GM18868 (cell line): ENCODE measurements around the gene LCOR.
"Not testable (repeated sequence)": the region's sequence is repeated elsewhere in the genome, so short reads cannot be mapped to it uniquely, and the experiment has no call there.

ENCODE experiments used
- ATAC-seq: cut with Tn5 transposase; IDR thresholded peaks from one replicate; pipeline ENCODE4 v1.9.1; 2021; ENCODE audit warnings: mild to moderate bottlenecking, moderate library complexity; ENCODE audit not compliant: unreplicated experiment

LCOR gene

GRCh38 chr10:96924861-96925260 is 92.8 kb downstream of the LCOR start:
- ATAC-seq: no peak

- ATAC-seq: no peak
Measured at GRCh38 chr10:96930469-96930868, 98.4 kb downstream of the LCOR start.

DNA sequence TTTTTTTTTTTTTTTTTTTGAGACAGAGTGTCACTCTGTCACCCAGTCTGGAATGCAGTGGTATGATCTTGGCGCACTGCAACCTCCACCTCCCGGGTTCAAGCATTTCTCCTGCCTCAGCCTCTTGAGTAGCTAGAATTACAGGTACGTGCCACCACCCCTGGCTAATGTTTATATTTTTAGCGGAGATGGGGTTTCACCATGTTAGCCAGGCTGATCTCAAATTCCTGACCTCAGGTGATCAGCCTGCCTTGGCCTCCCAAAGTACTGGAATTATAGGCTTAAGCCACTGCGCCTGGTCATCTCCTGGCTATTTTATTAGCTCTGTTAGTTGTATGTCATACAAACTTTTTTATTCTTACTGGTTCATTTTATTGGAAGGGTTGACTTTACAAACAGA is 103.0 kb downstream of the LCOR start:
- no peak for ATAC-seq

GRCh38 chr10:96935810-96936209 is 103.7 kb downstream of the LCOR start:
- ATAC-seq: no peak

- not testable (repeated sequence) for ATAC-seq
Measured at GRCh38 chr10:96943161-96943560, 111.1 kb downstream of the LCOR start.

DNA sequence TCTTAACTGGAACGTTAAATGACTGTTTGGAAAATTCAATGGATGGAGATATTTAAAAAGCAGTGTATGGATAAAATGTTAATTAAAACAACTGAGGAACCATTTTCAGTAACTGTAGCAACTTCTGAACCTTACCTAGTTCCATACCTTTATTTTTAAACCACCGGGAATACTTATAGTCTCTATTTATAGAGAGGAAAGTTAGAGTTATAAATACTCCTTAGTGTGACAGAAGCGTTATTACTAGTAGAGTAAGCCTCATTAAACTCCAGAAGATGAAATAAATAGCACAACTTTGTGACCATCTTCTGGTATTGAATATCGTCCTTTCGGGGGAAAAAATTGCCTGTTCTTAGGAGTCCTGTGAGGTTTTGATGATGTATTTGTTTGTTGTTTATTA is 114.9 kb downstream of the LCOR start:
- ATAC-seq: no peak

GRCh38 chr10:96949039-96949683 is 117.1 kb downstream of the LCOR start:
- ATAC-seq: no peak

DNA sequence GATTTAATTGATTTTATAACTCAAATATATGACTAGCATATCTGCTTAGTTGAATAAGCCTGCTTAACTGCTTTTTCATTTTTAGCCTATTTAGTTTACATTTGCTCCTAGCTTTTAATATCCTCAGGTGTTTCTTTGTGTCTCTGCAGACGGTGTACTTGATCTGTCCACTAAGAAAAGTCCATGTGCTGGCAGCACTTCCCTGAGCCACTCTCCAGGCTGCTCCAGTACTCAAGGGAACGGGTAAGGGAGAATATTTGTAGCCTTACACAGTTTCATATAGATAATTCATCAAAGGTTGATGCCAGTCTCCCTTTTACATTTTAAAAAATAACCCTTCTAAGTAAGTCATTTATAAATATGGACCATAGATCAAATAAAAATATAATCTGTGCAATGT is 119.9 kb downstream of the LCOR start:
- ATAC-seq: no peak

DNA sequence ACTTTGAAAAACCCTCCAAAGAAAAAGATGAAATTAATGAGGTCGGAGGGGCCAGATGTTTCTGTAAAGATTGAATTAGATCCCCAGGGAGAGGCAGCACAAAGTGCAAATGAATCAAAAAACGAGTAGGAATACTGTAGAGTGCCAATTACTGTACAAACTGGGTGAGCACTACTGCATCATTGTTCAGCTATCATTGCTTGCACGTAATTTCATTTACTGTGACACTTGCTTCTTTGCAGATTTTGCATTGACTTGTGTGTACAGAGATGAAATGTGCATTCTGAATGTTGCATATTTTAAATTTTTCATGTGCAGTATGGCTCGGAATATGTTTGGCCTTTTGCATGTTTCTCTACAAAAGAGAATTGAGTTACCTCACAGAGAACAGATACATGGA is 123.7 kb downstream of the LCOR start:
- ATAC-seq: no peak

- ATAC-seq: no peak
Measured at GRCh38 chr10:96958071-96958470, 126.0 kb downstream of the LCOR start.

GRCh38 chr10:96959733-96960132 is 127.6 kb downstream of the LCOR start:
- no peak for ATAC-seq

DNA sequence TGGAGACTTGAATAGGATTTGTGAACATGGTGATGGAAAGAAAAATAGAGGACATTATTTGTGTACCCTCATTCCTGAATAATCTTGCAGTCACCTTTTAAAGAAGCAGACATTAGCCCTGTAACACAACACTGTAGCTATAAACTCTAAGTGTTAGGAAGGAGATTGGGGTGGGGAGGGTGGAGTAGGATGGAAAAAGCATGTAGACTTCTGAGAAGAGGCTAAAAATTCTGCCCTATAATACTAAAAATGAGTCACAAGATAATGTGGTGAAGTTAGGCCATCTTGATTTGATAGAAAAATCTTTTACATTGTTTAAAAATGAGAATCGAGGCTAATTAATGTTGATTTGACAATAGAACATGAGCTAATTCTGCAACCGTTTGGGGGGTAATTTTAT is 128.8 kb downstream of the LCOR start:
- ATAC-seq: no peak

- ATAC-seq: no peak
Measured at GRCh38 chr10:96964131-96964530, 132.0 kb downstream of the LCOR start.

GRCh38 chr10:96967847-96968246 is 135.7 kb downstream of the LCOR start:
- ATAC-seq: no peak

GRCh38 chr10:96968682-96969423 is 136.8 kb downstream of the LCOR start:
- no peak for ATAC-seq

GRCh38 chr10:96971324-96971723 is 139.2 kb downstream of the LCOR start:
- ATAC-seq: no peak

DNA sequence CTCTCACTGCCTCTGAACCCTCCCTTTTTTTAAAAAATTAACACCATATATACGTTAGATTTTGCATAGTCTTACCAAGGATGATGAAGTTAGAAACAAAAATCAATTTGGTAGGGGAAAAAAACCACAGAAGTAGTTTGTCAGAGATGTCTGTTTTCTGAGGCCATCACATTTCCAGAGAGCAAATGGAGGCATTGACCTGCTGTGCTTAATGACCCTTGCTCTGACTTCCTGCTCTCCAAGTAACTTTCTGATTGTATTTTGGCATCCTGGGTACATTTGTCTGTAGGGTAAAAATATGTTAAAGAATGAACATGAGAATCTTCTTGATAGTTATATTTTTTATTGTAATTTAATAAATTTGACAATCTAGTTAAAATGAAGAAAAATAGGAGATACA is 140.2 kb downstream of the LCOR start:
- ATAC-seq: no peak

- no peak for ATAC-seq
Measured at GRCh38 chr10:96973809-96974747, 142.0 kb downstream of the LCOR start.

GRCh38 chr10:96975136-96975535 is 143.0 kb downstream of the LCOR start:
- ATAC-seq: no peak

GRCh38 chr10:96978621-96979154 is 146.6 kb downstream of the LCOR start:
- peak; percentile 82 for ATAC-seq
